ENCODE measurements around the gene SYCN.

- TF ChIP-seq CTCF (IDR thresholded peaks at IDR 0.05): no peak
- no peak for TF ChIP-seq POLR2A (IDR thresholded peaks at IDR 0.05)
Observed at GRCh38 chr19:39181500-39182173, 22.4 kb downstream of the SYCN start.
